ENCODE measurements around the gene PDE4A. TPM values are rescaled to one million over a fixed set of nuclear protein-coding genes. Genes with fewer than 3 reads are reported as not detected.

The PDE4A gene
- total and polyA plus RNA-seq, 2 of the 8 experiments (the other 6 are each of a cell fraction or from before 2014, with no cell fraction given): 2.0 to 4.4 TPM

DNA sequence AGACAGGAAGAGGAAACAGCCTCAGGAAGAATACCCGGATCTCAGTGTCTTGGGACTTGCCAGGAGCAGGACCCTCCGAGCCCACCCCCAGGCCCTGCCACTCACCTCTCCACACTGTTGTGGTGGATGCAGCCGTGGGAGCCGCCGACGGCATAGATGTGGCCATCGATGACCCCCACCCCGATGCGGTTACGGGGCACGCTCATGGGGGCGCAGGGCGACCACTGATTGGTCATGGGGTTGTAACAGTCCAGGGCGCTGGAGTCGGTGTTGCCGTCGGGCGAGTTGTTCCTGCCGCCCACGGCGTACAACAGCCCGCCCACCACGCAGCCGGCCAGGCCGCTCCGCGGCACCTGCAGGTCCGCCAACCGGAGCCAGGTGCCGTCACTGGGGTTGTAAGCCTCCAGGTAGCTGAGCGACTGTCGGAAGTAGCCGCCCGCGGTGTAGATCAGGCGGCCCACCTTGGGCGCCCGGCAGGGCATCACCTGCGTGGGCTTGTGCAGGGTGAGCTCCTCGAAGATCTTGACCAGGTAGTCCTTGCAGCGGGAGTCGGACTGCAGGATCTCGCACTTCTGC lies 71.2 kb downstream of the PDE4A start:
- TF ChIP-seq POU5F1 (IDR thresholded peaks at IDR 0.05; ENCODE audit: low read depth, low read length) (no peak), RFX5 (IDR thresholded peaks at IDR 0.05; ENCODE audit: borderline replicate concordance, low read depth, low read length) (no peak)
- DNase-seq (ENCODE audit: low read depth in 1 of 2, low spot score in 2 of 2) (no peak), FAIRE-seq (no peak)
- no peaks in the 10 kb centered on the region for H3K27me3 ChIP-seq (replicated peaks in 1 of 4; ENCODE audit: control insufficient read depth in 3 of 4, extremely low read depth in 1 of 4, insufficient read depth in 3 of 4, low read length in 3 of 4)
- peaks cover 3% of the 10 kb centered on the region for H3K79me1 ChIP-seq (ENCODE audit: low read depth, low read length)
- no peak overlapping the region for H2AFZ ChIP-seq (ENCODE audit: low read length)
- H3K4ac ChIP-seq (replicated peaks; ENCODE audit: insufficient read length, low read depth, low read length): no peak overlapping the region
- no peak overlapping the region for H3K27ac ChIP-seq (ENCODE audit: low read depth, low read length)
- H4K91ac ChIP-seq (replicated peaks; ENCODE audit: insufficient read length, low read length): no peak overlapping the region
- H3K9me3 ChIP-seq (ENCODE audit: insufficient read depth in 2 of 2, low read depth in 1 of 2, low read length in 1 of 2): no peaks in the 10 kb centered on the region
- 96% methylated on average over 34 of the region's 43 CpGs; no CpG with 5 or more reads in 1 of the 2 experiments for WGBS, 2 experiments (ENCODE audit: extremely low coverage in 1 of 2, insufficient coverage in 1 of 2, insufficient read length in 1 of 2, insufficient replicate concordance in 2 of 2, low coverage in 1 of 2, low lambda C conversion rate in 2 of 2, missing lambda C conversion rate in 1 of 2)
- H4K8ac ChIP-seq (ENCODE audit: extremely low read depth, insufficient read depth, low read length): 0 out of 2 replicates have a peak overlapping the region, but pooled peaks have one; percentile 81
- ChIA-PET POLR2A (ENCODE audit: partially characterized antibody) (interaction anchor here (0.6 to 1.6 kb wide), 3 partner anchors 11 to 135 kb away, joined by 3 to 6 read pairs (median 3); no protein-coding TSS in a partner anchor), CTCF (ENCODE audit: partially characterized antibody) (interaction anchor here (0.7 to 10.7 kb wide), 18 partner anchors 7 to 373 kb away, joined by 3 to 78 read pairs (median 5); no protein-coding TSS in a partner anchor)
- peaks cover 2 to 14% of the 10 kb centered on the region in 2 experiments for H4K20me1 ChIP-seq (replicated peaks in 1 of 2; ENCODE audit: control insufficient read depth in 1 of 2, insufficient read depth in 2 of 2, low read length in 2 of 2)
- no peak overlapping the region for H3K56ac ChIP-seq (replicated peaks; ENCODE audit: insufficient read length, low read depth, low read length)
- no peak overlapping the region for H3K18ac ChIP-seq (ENCODE audit: extremely low read depth, low read length)
- no peak overlapping the region for H3K14ac ChIP-seq (ENCODE audit: insufficient read length)
- H3K23ac ChIP-seq (ENCODE audit: insufficient read length): no peak overlapping the region
- H2BK12ac ChIP-seq (ENCODE audit: low read depth, low read length): no peak overlapping the region
- no peak overlapping the region for H4K5ac ChIP-seq (ENCODE audit: insufficient read length, low read depth, low read length)
- no peak overlapping the region for H2BK120ac ChIP-seq (replicated peaks; ENCODE audit: low read depth, low read length)
- H3K4me3 ChIP-seq (ENCODE audit: extremely low read depth in 1 of 4, insufficient read depth in 2 of 4, low read depth in 3 of 4, low read length in 4 of 4): no peak overlapping the region
- no peak overlapping the region for H2BK20ac ChIP-seq (ENCODE audit: low read length)
- H3K23me2 ChIP-seq (ENCODE audit: low read depth, low read length): no peaks in the 10 kb centered on the region
- H3K4me2 ChIP-seq (ENCODE audit: insufficient read depth in 1 of 2, low read depth in 2 of 2, low read length in 2 of 2): no peak overlapping the region
- peaks cover 16 to 53% (median 42%) of the 10 kb centered on the region in 4 experiments for H3K36me3 ChIP-seq (ENCODE audit: control insufficient read depth in 2 of 4, insufficient read depth in 4 of 4, low read length in 3 of 4)
- H2AK5ac ChIP-seq (ENCODE audit: low read depth, low read length): no peak overlapping the region
- H3K4me1 ChIP-seq (replicated peaks in 1 of 4; ENCODE audit: control insufficient read depth in 3 of 4, insufficient read depth in 4 of 4, low read length in 3 of 4): no peaks in the 10 kb centered on the region
- H3K79me2 ChIP-seq (ENCODE audit: control insufficient read depth in 1 of 2, insufficient read depth in 2 of 2, low read length in 2 of 2): peaks cover 0 to 24% of the 10 kb centered on the region in 2 experiments; a peak in 2 of 4 replicates
- H2BK15ac ChIP-seq (ENCODE audit: low read length): no peak overlapping the region
- no peak overlapping the region for H3K9ac ChIP-seq (replicated peaks in 1 of 4; ENCODE audit: extremely low read depth in 1 of 4, low read depth in 3 of 4, low read length in 3 of 4)
- no peak overlapping the region for H2BK5ac ChIP-seq (ENCODE audit: low read depth, low read length)

All from H1 (cell line).